Neural crest cell (in vitro differentiated cells): ENCODE data around the gene BCL7B. TPM values are rescaled to one million over a fixed set of nuclear protein-coding genes. Genes with fewer than 3 reads are reported as not detected.
A peak's percentile ranks its signal among the peaks of the same experiment; 100 is the strongest.

ENCODE experiments used
- DNase-seq: peaks from one replicate; pipeline ENCODE4 v3.0.0; 2021; ENCODE audit warnings: low read depth, mixed read lengths, low spot score
- H3K27ac Mint-ChIP-seq: one replicate; pipeline ENCODE4 v1.8.0; 2021; ENCODE audit warnings: mild to moderate bottlenecking, mixed read lengths; ENCODE audit not compliant: unreplicated experiment
- H3K27me3 Mint-ChIP-seq: 2 replicates; pipeline ENCODE4 v1.8.0; 2021; ENCODE audit warnings: low read depth, mild to moderate bottlenecking, mixed read lengths
- H3K36me3 Mint-ChIP-seq: 2 replicates; pipeline ENCODE4 v1.8.0; 2021; ENCODE audit warnings: low read depth, mild to moderate bottlenecking, mixed read lengths
- H3K4me1 Mint-ChIP-seq: 2 replicates; pipeline ENCODE4 v1.8.0; 2021; ENCODE audit warnings: mixed read lengths
- H3K4me3 Mint-ChIP-seq: one replicate; pipeline ENCODE4 v1.8.0; 2021; ENCODE audit warnings: mild to moderate bottlenecking, mixed read lengths
- H3K9me3 Mint-ChIP-seq: 2 replicates; pipeline ENCODE4 v1.8.0; 2021; ENCODE audit warnings: mixed read lengths
- CTCF ChIP-seq: fragments of 200-600 bp; sonication (generic); conservative IDR thresholded peaks from 2 replicates; pipeline ENCODE4 v1.5.0; 2021; ENCODE audit warnings: antibody characterized with exemption, mild to moderate bottlenecking
- total RNA-seq: library from RNA; stranded (reverse); gene quantifications from 2 replicates; pipeline ENCODE4 v1.2.1, GENCODE V29; 2021

The BCL7B gene
- total RNA-seq, 1 donor from 2014 or later: 51.6 TPM

- no peak for DNase-seq
- peak overlapping the region; percentile 92 for H3K4me3 Mint-ChIP-seq
- no peaks in the 10 kb centered on the region for H3K27me3 Mint-ChIP-seq
- H3K9me3 Mint-ChIP-seq: no peaks in the 10 kb centered on the region
- peak overlapping the region; percentile 48 for H3K27ac Mint-ChIP-seq
- TF ChIP-seq CTCF: no peak
- H3K36me3 Mint-ChIP-seq: peaks cover 17% of the 10 kb centered on the region
- H3K4me1 Mint-ChIP-seq: peaks cover 52% of the 10 kb centered on the region
Measured at GRCh38 chr7:73519867-73520672, 37.4 kb downstream of the BCL7B start.

GRCh38 chr7:73518470-73518869 is 39.0 kb downstream of the BCL7B start:
- Mint-ChIP-seq H3K36me3 (peaks cover 21% of the 10 kb centered on the region), H3K4me1 (peaks cover 47% of the 10 kb centered on the region)
- no peak for DNase-seq

GRCh38 chr7:73517241-73517995 is 40.1 kb downstream of the BCL7B start:
- peaks cover 41% of the 10 kb centered on the region for H3K4me1 Mint-ChIP-seq
- H3K4me3 Mint-ChIP-seq: peak overlapping the region; percentile 34
- no peak for DNase-seq
- no peak overlapping the region for H3K27ac Mint-ChIP-seq
- peaks cover 21% of the 10 kb centered on the region for H3K36me3 Mint-ChIP-seq
- H3K9me3 Mint-ChIP-seq: no peaks in the 10 kb centered on the region
- no peaks in the 10 kb centered on the region for H3K27me3 Mint-ChIP-seq
- no peak for TF ChIP-seq CTCF

More at GRCh38 chr7:73518470-73518869, 39.0 kb downstream of the BCL7B start:
- Mint-ChIP-seq H3K4me3 (peak overlapping the region; percentile 92), H3K27me3 (no peaks in the 10 kb centered on the region), H3K9me3 (no peaks in the 10 kb centered on the region), H3K27ac (peak overlapping the region; percentile 37)
- TF ChIP-seq CTCF: no peak

GRCh38 chr7:73515178-73515577 is 42.3 kb downstream of the BCL7B start:
- Mint-ChIP-seq H3K4me1 (peaks cover 27% of the 10 kb centered on the region), H3K9me3 (no peaks in the 10 kb centered on the region), H3K4me3 (peak overlapping the region; percentile 35), H3K36me3 (peaks cover 25% of the 10 kb centered on the region), H3K27me3 (no peaks in the 10 kb centered on the region), H3K27ac (no peak overlapping the region)
- DNase-seq: no peak
- no peak for TF ChIP-seq CTCF

GRCh38 chr7:73512018-73512780 is 45.3 kb downstream of the BCL7B start:
- DNase-seq: no peak
- Mint-ChIP-seq H3K9me3 (no peaks in the 10 kb centered on the region), H3K27me3 (no peaks in the 10 kb centered on the region), H3K36me3 (peaks cover 20% of the 10 kb centered on the region), H3K4me1 (peaks cover 3% of the 10 kb centered on the region), H3K27ac (no peak overlapping the region), H3K4me3 (no peak overlapping the region)
- TF ChIP-seq CTCF: no peak
